ENCODE data around the gene RTTN. TPM values are rescaled to one million over a fixed set of nuclear protein-coding genes. Genes with fewer than 3 reads are reported as not detected.
A peak's percentile ranks its signal among the peaks of the same experiment; 100 is the strongest.

The RTTN gene
- total RNA-seq, 1 donor from 2014 or later: 16.2 TPM

- no peak for DNase-seq (ENCODE audit: low read depth)
Observed at GRCh38 chr18:70197844-70198243, 7.6 kb downstream of the RTTN start.

DNA sequence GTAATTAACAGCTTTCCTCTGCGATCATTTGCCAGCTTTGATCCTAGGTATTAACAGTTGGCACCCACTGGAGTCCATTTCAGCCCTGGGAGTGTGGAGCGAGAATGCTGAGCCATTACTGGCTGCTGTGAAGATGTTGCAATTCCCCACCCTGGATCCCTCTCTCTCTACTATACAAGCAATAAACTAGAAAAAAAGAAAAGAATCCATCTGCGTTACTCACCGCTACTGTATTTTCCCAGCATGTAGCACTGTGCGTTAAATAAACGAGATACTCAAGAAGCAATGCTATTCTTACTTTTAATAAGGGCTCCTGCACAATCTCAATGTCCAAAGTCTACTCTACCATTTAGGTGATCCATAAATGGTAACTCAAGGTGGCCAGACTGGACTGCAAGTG, 8.5 kb downstream of the RTTN start:
- no peak for DNase-seq (ENCODE audit: low read depth)

DNA sequence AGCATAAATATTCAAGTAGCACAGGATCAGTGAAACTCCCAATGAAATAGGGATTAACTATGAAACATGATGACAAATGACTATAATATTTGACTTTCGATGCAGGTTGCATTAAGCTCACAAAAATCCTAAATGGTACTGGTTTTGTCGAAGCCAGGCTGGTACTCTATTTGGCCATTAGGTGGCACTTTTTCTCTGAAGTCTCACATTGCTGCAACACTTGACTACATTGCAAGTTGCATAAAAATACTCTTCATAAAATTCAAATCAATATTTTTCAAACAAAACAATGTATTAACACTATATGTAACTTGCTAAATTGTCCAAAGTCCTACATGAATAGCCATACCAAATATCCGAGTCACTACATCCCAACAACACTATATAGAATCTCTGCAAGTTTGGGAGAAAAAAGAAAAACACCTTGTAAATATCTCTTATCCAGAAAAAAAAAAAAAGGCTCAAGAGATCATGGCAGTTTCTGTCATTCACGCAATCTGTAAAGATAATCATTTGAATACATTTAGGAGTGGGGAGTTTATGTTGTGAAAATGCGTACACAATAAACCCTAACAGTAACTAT, 9.5 kb downstream of the RTTN start:
- DNase-seq (ENCODE audit: low read depth): peak; percentile 54

DNA sequence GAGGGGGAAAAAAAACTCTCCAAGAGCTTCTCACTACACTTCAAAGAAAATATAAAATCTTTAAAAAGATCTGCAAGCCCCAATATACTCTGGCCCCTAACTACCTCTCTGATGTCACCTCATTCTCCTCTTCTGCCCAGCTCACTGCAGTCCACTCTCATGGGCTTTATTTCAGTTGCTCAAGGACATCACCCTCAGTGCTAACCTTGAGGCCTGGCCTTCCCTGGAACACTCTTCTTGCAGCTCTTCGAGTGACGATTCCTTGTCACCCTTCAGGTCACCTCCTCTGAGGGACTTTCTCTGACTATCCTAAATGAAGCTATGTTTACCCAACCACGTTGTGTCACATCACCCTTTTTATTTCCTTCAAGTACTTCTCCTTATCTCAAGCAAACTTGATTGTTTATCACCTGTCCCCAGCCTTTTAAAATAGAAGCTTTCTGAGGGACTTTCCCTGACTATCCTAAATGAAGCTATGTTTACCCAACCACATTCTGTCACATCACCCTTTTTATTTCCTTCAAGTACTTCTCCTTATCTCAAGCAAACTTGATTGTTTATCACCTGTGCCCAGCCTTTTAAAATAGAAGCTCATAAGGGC, 10.4 kb downstream of the RTTN start:
- no peak for DNase-seq (ENCODE audit: low read depth)

DNA sequence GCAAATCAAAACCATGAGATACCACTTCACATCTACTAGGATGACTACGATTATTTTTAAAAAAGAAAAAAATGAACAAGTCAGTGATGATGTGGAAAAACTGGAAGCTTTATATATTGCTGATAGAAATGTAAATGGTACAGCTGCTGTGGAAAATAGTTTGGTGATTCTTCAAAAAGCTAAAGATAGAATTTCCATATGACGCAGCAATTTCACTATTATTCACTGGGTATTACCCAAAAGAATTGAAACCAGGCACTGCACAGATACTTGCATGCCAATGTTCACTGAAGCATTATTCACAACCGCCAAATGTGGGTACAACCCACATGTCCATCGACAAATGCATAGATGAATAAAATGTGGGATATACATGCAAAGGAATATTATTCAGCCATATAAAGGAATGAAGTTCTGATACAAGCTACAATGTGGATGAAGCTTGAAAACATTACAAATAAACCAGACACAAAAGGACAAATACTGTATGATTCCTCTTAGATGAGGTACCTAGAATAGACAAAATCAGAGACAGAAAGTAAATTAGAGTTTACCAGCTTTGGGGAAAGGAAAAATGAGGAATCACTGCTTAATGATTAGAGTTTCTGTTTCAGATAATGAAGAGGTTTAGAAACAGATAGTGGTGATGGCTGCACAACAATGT, 11.1 kb downstream of the RTTN start:
- DNase-seq (ENCODE audit: low read depth): no peak

DNA sequence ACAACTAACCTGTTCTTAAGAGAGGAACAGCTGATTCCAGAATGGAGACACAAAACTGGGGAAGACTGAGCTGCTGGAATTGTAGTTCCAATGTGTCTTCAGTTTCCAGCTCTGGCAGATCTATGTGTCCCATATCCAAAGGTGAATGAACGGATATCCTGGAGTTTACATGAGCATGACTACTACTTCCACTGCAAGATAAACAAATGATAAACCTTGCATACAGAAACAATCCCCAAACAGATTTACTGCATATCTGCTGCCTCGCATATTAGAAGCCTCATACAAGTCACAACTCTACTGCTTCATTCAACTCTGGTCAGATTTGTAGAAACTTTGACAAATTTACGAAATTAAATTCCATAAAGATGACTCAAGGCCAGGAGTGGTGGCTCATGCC, 15.0 kb downstream of the RTTN start:
- DNase-seq (ENCODE audit: low read depth): no peak

- no peak for DNase-seq (ENCODE audit: low read depth)
Observed at GRCh38 chr18:70188113-70188512, 17.4 kb downstream of the RTTN start.

- DNase-seq (ENCODE audit: low read depth): no peak
Observed at GRCh38 chr18:70183441-70183840, 22.0 kb downstream of the RTTN start.

DNA sequence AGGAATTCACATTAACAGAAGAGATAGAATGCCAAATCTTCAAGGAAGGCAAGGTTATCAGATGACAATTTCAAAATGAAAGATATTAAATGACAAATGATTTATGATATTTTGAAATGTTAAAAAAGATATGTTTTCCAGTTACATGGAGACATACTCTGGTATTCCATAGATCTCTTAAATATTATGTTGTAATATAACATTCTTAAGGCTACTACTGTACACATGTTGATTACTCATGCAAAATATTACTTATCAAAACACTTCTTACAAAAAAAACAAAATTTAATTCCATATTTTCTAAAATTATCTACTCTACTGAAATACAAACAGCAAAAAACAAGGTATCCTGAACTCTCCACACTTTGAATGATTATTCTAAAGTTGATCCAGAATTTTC, 22.9 kb downstream of the RTTN start:
- DNase-seq (ENCODE audit: low read depth): no peak

- no peak for DNase-seq (ENCODE audit: low read depth)
Observed at GRCh38 chr18:70181725-70182124, 23.8 kb downstream of the RTTN start.

DNA sequence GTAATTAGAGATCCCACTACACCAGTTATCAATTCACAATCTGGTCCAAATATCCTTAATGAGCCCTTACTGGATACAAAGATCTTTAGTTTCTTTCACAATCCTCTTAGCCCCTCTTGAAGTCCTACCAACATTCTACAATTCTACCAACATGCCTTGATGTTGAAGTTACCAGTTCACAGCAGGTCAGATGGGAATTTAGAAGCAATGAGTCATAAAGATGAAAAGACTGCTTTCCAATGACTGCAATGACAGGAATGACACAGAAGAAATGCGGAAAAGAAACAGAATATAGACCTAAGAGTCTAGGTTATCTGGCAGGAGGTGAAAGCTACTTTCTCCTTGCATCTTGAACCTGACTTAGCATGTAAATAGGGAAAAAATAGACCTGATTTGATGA, 24.5 kb downstream of the RTTN start:
- peak; percentile 49 for DNase-seq (ENCODE audit: low read depth)

DNA sequence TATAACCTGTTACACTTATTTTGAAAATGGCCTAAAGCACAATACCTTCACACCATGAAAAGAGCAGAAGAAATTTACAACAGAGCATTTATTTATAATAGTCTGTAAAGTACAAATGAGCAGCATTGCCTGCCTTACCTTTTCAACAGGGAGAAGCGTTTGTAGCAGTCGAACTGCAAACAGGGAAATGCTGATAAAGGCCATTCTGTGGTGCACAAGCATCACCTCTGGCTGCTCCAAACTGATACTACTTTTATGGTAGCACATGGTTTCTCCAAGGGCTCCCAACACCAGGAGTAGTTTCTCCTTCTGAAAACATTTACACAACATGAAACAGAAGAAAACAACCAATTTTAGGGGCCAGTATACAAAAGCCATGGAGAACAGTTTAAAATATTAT, 28.9 kb downstream of the RTTN start:
- DNase-seq (ENCODE audit: low read depth): no peak

DNA sequence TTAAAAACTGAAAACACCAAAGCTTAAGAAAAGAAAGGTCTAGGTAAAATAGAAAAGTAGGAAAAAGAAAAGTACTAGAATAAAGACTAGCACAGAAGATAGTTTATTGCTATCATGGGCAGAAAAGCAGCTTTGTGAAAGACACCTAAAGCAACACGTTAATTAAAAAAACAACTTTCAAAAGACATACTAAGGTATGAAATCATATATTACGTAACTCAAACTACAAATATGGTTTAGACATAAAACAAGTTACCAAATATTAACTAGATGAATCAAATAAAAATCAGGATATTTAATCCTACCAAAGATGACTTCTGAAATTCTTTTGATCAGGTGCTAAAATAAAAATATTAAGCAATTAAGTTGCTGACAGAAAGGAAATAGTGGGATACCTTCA, 30.3 kb downstream of the RTTN start:
- DNase-seq (ENCODE audit: low read depth): no peak

- no peak for DNase-seq (ENCODE audit: low read depth)
Observed at GRCh38 chr18:70172225-70172624, 33.3 kb downstream of the RTTN start.

DNA sequence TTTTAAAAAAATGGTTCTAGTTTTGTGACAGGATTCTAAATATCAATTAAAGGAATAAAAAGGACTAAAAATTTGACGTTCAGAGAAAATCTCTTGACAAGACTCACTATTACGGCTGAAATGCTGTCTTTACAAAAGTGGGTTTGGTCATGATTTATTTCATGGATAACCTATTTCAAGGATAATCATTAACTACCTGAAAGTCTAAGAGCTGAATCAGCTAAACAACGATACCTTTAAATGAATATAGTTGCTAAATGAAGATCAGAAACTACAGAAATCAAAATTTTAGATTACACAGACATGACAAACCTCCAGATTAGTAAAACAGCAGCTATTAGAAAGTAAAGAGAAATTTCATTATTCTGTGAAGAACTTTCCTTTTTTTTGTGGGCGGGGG, 35.7 kb downstream of the RTTN start:
- no peak for DNase-seq (ENCODE audit: low read depth)

- no peak for DNase-seq (ENCODE audit: low read depth)
Observed at GRCh38 chr18:70166668-70167067, 38.8 kb downstream of the RTTN start.

DNA sequence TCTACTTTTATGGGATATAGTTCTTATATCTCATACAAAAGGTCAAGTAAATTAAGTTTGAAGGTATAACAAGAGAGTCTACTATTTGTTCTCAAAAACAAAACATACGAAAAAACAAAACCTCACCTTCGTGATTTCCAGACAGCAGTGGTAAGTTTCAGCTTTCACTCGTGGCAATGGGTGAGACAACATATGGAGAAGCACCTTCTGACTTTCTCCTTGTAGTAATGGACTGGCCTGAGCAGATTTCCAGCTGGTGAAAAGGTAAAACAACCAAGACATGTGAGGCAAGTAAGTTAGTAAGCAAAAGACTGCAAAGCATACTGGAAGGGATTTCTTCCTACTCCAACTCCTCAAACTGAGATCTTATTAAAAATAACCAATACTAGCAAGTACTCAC, 39.6 kb downstream of the RTTN start:
- DNase-seq (ENCODE audit: low read depth): no peak

DNA sequence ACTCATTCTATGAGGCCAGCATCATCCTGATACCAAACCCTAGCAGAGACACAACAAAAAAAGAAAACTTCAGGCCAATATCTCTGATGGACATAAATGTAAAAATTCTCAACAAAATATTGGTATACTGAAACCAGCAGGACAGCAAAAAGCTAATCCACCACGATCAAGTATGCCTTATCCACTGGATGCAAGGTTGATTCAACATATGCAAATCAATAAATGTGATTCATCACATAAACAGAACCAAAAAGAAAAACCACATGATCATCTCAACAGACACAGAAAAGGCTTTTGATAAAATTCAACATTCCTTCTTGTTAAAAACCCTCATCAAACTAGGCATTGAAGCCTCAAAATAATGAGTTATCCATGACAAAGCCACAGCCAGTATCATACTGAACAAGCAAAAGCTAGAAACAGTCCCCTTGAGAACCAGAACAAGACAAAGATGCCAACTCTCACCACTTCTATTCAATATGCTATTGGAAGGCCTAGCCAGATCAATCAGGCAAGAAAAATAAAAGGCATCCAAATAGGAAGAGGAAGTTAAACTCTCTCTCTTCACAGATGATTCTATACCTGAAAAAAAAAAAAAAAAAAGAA, 45.3 kb downstream of the RTTN start:
- no peak for DNase-seq (ENCODE audit: low read depth)

DNA sequence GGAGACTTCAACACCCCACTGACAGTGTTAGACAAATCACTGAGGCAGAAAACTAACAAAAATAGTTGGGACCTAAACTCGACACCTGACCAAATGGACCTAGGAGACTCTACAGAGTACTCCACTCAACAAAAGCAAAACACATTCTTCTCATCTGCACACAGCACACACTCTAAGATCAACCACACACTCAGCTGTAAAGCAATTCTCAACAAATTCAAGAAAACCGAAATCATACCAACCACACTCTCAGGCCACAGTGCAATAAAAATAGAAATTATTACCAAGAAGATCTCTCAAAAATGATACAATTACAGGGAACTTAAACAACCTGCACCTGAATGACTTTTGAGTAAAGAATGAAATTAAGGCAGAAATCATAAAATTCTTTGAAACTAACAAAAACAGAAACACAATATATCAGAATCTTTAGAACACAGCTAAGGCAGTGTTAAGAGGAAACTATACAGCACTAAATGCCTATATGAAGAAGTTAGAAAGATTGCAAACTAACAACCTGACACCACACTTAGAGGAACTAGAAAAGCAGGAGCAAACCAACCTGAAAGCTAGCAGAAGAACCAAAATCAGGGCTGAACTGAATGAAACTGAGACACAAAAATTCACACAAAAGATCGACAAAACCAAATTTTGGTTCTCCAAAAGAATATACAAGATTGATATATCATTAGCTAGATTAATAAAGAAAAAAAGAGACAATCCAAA, 46.3 kb downstream of the RTTN start:
- no peak for DNase-seq (ENCODE audit: low read depth)

- DNase-seq (ENCODE audit: low read depth): no peak
Observed at GRCh38 chr18:70156886-70157285, 48.6 kb downstream of the RTTN start.

DNA sequence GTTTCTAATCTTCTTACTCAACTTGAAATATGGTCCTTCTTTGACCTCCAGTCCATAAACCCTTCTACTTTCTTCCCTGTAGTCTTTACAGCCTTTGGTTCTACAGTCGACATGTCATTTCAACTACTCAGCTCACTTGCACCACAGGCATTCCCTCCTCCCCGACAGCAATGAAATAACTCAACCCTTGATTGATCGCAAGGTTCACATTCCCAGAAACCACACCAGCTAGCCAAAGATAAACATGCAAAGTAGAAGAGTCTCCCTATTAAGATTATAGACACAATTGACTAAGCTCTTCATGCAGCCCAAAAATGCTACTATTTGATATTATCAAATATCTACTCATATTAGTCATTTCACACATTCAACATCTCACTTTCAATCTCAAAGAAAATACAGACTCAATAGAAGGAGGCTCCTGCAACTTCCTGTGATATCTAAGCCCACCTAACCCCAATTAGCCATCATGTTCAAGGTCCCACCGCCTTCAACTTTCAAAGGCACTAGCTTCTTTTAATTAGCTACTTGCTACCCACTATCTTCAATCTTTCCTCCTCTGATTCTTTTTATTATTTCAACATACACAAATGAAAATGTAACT, 50.8 kb downstream of the RTTN start:
- peak; percentile 73 for DNase-seq (ENCODE audit: low read depth)

DNA sequence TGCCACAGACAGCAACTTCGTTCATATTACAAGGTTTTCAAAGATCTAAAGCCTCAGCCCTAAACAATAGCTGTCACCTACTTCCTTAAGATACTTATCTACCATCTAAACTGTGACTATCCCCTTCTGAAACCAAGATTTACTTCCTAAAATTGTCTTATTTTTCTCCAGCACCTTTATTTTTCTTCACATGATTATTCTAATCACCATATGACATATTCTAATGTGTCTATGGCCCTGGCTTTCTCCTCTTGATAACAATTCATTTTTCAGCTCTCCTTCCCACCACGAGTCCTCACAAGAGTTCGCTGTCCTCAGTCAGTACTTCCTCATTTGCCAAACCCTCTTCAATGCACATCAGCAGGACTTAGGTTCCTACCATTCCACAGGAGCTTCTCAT, 53.9 kb downstream of the RTTN start:
- no peak for DNase-seq (ENCODE audit: low read depth)

Measured in myocyte (in vitro differentiated cells).